Naive thymus-derived CD8-positive, alpha-beta T cell (primary cell): ENCODE data around the gene PCED1B. TPM values are rescaled to one million over a fixed set of nuclear protein-coding genes. Genes with fewer than 3 reads are reported as not detected.
A peak's percentile ranks its signal among the peaks of the same experiment; 100 is the strongest.

Experiments
- ATAC-seq, 2 donors: fragments of 150-1000 bp; cut with Tn5 transposase in 1 of 2; sonication (Bioruptor Pico), chemical (Tn5 transposase) in 1 of 2; 1 replicate in 1 of 2; 2 replicates in 1 of 2; pipeline ENCODE4 v1.10.0; 2021; ENCODE audit warnings: mild to moderate bottlenecking in 2 of 2, moderate library complexity in 2 of 2
- POLR2A ChIA-PET: fragments of 350-600 bp; sonication (Branson Sonifier 250); formaldehyde crosslinking; loops from one replicate; lab custom pipeline; 2021; ENCODE audit warnings: antibody characterized with exemption; lab: Charles Lee
- DNase-seq, 10 donors: peaks; one replicate each; pipeline versions ENCODE4 v3.0.0 to v3.0.0-alpha.2; 2020 to 2022
- H3K27ac Mint-ChIP-seq, 10 donors: one replicate each; pipeline ENCODE4 v1.8.0; 2020 to 2022; ENCODE audit warnings: mild to moderate bottlenecking in 10 of 10, mixed read lengths in 10 of 10, moderate library complexity in 4 of 10, inconsistent platforms in 1 of 10
- H3K27me3 Mint-ChIP-seq, 5 donors: one replicate each; pipeline ENCODE4 v1.8.0; 2021 to 2022; ENCODE audit warnings: mixed read lengths in 5 of 5
- H3K36me3 Mint-ChIP-seq, 3 donors: one replicate each; pipeline ENCODE4 v1.8.0; 2020 to 2022; ENCODE audit warnings: mixed read lengths in 3 of 3, mild to moderate bottlenecking in 2 of 3, inconsistent platforms in 1 of 3
- H3K4me1 Mint-ChIP-seq, 4 donors: one replicate each; pipeline ENCODE4 v1.8.0; 2021 to 2022; ENCODE audit warnings: mixed read lengths in 4 of 4
- H3K4me3 Mint-ChIP-seq, 10 donors: one replicate each; pipeline ENCODE4 v1.8.0; 2020 to 2022; ENCODE audit warnings: mild to moderate bottlenecking in 10 of 10, mixed read lengths in 10 of 10, moderate library complexity in 6 of 10, inconsistent platforms in 1 of 10
- H3K9me3 Mint-ChIP-seq, 9 donors: one replicate each; pipeline ENCODE4 v1.8.0; 2020 to 2022; ENCODE audit warnings: mixed read lengths in 9 of 9, mild to moderate bottlenecking in 3 of 9, inconsistent platforms in 1 of 9, moderate library complexity in 1 of 9
- polyA plus RNA-seq, 3 donors: library from polyadenylated mRNA; unstranded; fragments of 300-500 nt; fragmentation: Illumina TruSeq; gene quantifications; one replicate each; pipeline ENCODE4 v1.2.3, GENCODE V29; 2021
- total RNA-seq, 8 experiments: library from RNA in 2 of 8; stranded (reverse) in 2 of 8; gene quantifications; one replicate each; pipeline ENCODE4 v1.2.3 and lab custom pipeline; 2021 to 2026

The PCED1B gene
- total and polyA plus RNA-seq, 5 experiments from 2014 or later, result 54.9 to 163 (median 83.9) TPM

GRCh38 chr12:47249719-47250357 is 170.4 kb downstream of the PCED1B start:
- H3K27me3 Mint-ChIP-seq, result no peaks in the 10 kb centered on the region
- H3K9me3 Mint-ChIP-seq, result peaks cover 0 to 48% (median 24%) of the 10 kb centered on the region in 9 donors
- peaks cover 6 to 62% (median 15%) of the 10 kb centered on the region in 4 donors for H3K4me1 Mint-ChIP-seq
- peaks cover 32 to 57% (median 42%) of the 10 kb centered on the region in 3 donors for H3K36me3 Mint-ChIP-seq
- no peak for ATAC-seq
- POLR2A ChIA-PET, result interaction anchor here (1.5 kb wide), 1 partner anchor 57 kb away, joined by 4 read pairs; no protein-coding TSS in a partner anchor
- DNase-seq, result no peak
- H3K4me3 Mint-ChIP-seq, result peak overlapping the region in 7 of 10 donors; percentile 2 to 87 (median 61)
- H3K27ac Mint-ChIP-seq, result peak overlapping the region in 7 of 10 donors; percentile 79 to 95 (median 87)

GRCh38 chr12:47251919-47252318 is 172.5 kb downstream of the PCED1B start:
- H3K9me3 Mint-ChIP-seq, result peaks cover 12 to 65% (median 24%) of the 10 kb centered on the region in 9 donors
- peaks cover 38 to 66% (median 39%) of the 10 kb centered on the region in 3 donors for H3K36me3 Mint-ChIP-seq
- ATAC-seq (no peak), DNase-seq (no peak)
- H3K4me1 Mint-ChIP-seq, result peaks cover 6 to 55% (median 14%) of the 10 kb centered on the region in 4 donors
- no peak overlapping the region for H3K4me3 Mint-ChIP-seq
- peak overlapping the region in 5 of 10 donors; percentile 12 to 87 (median 43) for H3K27ac Mint-ChIP-seq
- no peaks in the 10 kb centered on the region for H3K27me3 Mint-ChIP-seq
- POLR2A ChIA-PET, result interaction anchor here (1.1 to 1.3 kb wide), 2 partner anchors 9 to 20 kb away, joined by 3 read pairs; no protein-coding TSS in a partner anchor

GRCh38 chr12:47264951-47265350 is 185.5 kb downstream of the PCED1B start:
- Mint-ChIP-seq H3K27me3 (no peaks in the 10 kb centered on the region), H3K4me1 (peaks cover 27 to 52% (median 49%) of the 10 kb centered on the region in 4 donors), H3K9me3 (peaks cover 0 to 10% (median 2%) of the 10 kb centered on the region in 9 donors), H3K27ac (peak overlapping the region in 4 of 10 donors; percentile 15 to 69 (median 40)), H3K4me3 (peak overlapping the region in 1 of 10 donors; percentile 23), H3K36me3 (peaks cover 2 to 12% (median 9%) of the 10 kb centered on the region in 3 donors)
- DNase-seq (no peak), ATAC-seq (no peak)
- POLR2A ChIA-PET, result interaction anchor here (1.1 kb wide), 1 partner anchor 12 kb away, joined by 3 read pairs; no protein-coding TSS in a partner anchor

GRCh38 chr12:47265391-47265790 is 186.0 kb downstream of the PCED1B start:
- Mint-ChIP-seq H3K27me3 (no peaks in the 10 kb centered on the region), H3K36me3 (peaks cover 2 to 12% (median 9%) of the 10 kb centered on the region in 3 donors), H3K27ac (peak overlapping the region in 2 of 10 donors; percentile 50 to 69), H3K4me3 (no peak overlapping the region), H3K4me1 (peaks cover 29 to 53% (median 50%) of the 10 kb centered on the region in 4 donors), H3K9me3 (peaks cover 0 to 10% (median 2%) of the 10 kb centered on the region in 9 donors)
- ATAC-seq, result no peak
- DNase-seq, result no peak
- POLR2A ChIA-PET, result interaction anchor here (1.1 kb wide), 1 partner anchor 11 kb away, joined by 3 read pairs; no protein-coding TSS in a partner anchor

- peaks cover 40 to 72% (median 66%) of the 10 kb centered on the region in 4 donors for H3K4me1 Mint-ChIP-seq
Measured at GRCh38 chr12:47267571-47267970, 188.2 kb downstream of the PCED1B start.

GRCh38 chr12:47268501-47269454 is 189.4 kb downstream of the PCED1B start:
- H3K4me3 Mint-ChIP-seq, result peak overlapping the region in 4 of 10 donors; percentile 3 to 52 (median 28)
- peaks cover 49 to 83% (median 78%) of the 10 kb centered on the region in 4 donors for H3K4me1 Mint-ChIP-seq
- ATAC-seq, result no peak
- no peak for DNase-seq
- peaks cover 2 to 10% (median 7%) of the 10 kb centered on the region in 3 donors for H3K36me3 Mint-ChIP-seq
- H3K9me3 Mint-ChIP-seq, result peaks cover 0 to 10% (median 2%) of the 10 kb centered on the region in 9 donors
- peak overlapping the region in 8 of 10 donors; percentile 13 to 86 (median 60) for H3K27ac Mint-ChIP-seq
- H3K27me3 Mint-ChIP-seq, result no peaks in the 10 kb centered on the region
- POLR2A ChIA-PET, result interaction anchor here (0.9 to 1.2 kb wide), 5 partner anchors 8 to 49 kb away, joined by 3 to 5 read pairs (median 3); no protein-coding TSS in a partner anchor

More at GRCh38 chr12:47267571-47267970, 188.2 kb downstream of the PCED1B start:
- peaks cover 0 to 10% (median 2%) of the 10 kb centered on the region in 9 donors for H3K9me3 Mint-ChIP-seq
- no peak for DNase-seq
- H3K4me3 Mint-ChIP-seq, result no peak overlapping the region
- POLR2A ChIA-PET, result interaction anchor here (0.6 to 1.2 kb wide), 5 partner anchors 14 to 112 kb away, joined by 3 read pairs; no protein-coding TSS in a partner anchor
- ATAC-seq, result no peak
- H3K27ac Mint-ChIP-seq, result no peak overlapping the region
- peaks cover 2 to 9% (median 7%) of the 10 kb centered on the region in 3 donors for H3K36me3 Mint-ChIP-seq
- no peaks in the 10 kb centered on the region for H3K27me3 Mint-ChIP-seq

- Mint-ChIP-seq H3K9me3 (peaks cover 0 to 8% (median 0%) of the 10 kb centered on the region in 9 donors), H3K27me3 (no peaks in the 10 kb centered on the region), H3K4me1 (peaks cover 42 to 81% (median 77%) of the 10 kb centered on the region in 4 donors), H3K4me3 (peak overlapping the region in 8 of 10 donors; percentile 25 to 50 (median 32)), H3K36me3 (peaks cover 0 to 6% (median 0%) of the 10 kb centered on the region in 3 donors), H3K27ac (peak overlapping the region in 8 of 10 donors; percentile 48 to 86 (median 82))
- POLR2A ChIA-PET, result interaction anchor here (0.7 to 1.9 kb wide), 3 partner anchors 25 to 190 kb away, joined by 3 to 7 read pairs (median 3); partner anchors contain the start of genes AMIGO2 and PCED1B
- no peak for DNase-seq
- ATAC-seq, result no peak
Measured at GRCh38 chr12:47269916-47270315, 190.5 kb downstream of the PCED1B start.

- POLR2A ChIA-PET, result interaction anchor here (0.7 to 1.9 kb wide), 7 partner anchors 12 to 191 kb away, joined by 3 to 7 read pairs (median 3); partner anchors contain the start of genes AMIGO2 and PCED1B
- H3K4me1 Mint-ChIP-seq, result peaks cover 40 to 81% (median 78%) of the 10 kb centered on the region in 4 donors
- ATAC-seq, result peak; percentile 59 to 83
- H3K9me3 Mint-ChIP-seq, result peaks cover 0 to 8% (median 0%) of the 10 kb centered on the region in 9 donors
- no peaks in the 10 kb centered on the region for H3K27me3 Mint-ChIP-seq
- peak overlapping the region; percentile 4 to 88 (median 78) for H3K27ac Mint-ChIP-seq
- peak overlapping the region in 7 of 10 donors; percentile 34 to 69 (median 51) for H3K4me3 Mint-ChIP-seq
- peaks cover 0 to 2% (median 0%) of the 10 kb centered on the region in 3 donors for H3K36me3 Mint-ChIP-seq
- peak in 4 of 10 donors; percentile 2 to 31 (median 12) for DNase-seq
Measured at GRCh38 chr12:47270782-47271664, 191.6 kb downstream of the PCED1B start.

GRCh38 chr12:47271800-47272239 is 192.4 kb downstream of the PCED1B start:
- H3K4me1 Mint-ChIP-seq, result peaks cover 41 to 88% (median 85%) of the 10 kb centered on the region in 4 donors
- peaks cover 0 to 2% (median 0%) of the 10 kb centered on the region in 3 donors for H3K36me3 Mint-ChIP-seq
- H3K27me3 Mint-ChIP-seq, result no peaks in the 10 kb centered on the region
- POLR2A ChIA-PET, result interaction anchor here (0.6 to 2.3 kb wide), 10 partner anchors 10 to 192 kb away, joined by 3 to 11 read pairs (median 4); partner anchors contain the start of gene AMIGO2
- DNase-seq (no peak), ATAC-seq (no peak)
- H3K9me3 Mint-ChIP-seq, result peaks cover 0 to 8% (median 0%) of the 10 kb centered on the region in 9 donors
- peak overlapping the region in 7 of 10 donors; percentile 10 to 64 (median 25) for H3K4me3 Mint-ChIP-seq
- H3K27ac Mint-ChIP-seq, result peak overlapping the region in 5 of 10 donors; percentile 44 to 87 (median 78)

- POLR2A ChIA-PET, result interaction anchor here (0.6 to 2.3 kb wide), 12 partner anchors 9 to 192 kb away, joined by 3 to 11 read pairs (median 4); partner anchors contain the start of gene AMIGO2
- Mint-ChIP-seq H3K27me3 (no peaks in the 10 kb centered on the region), H3K27ac (peak overlapping the region in 9 of 10 donors; percentile 3 to 87 (median 72))
Measured at GRCh38 chr12:47272412-47273190, 193.2 kb downstream of the PCED1B start.

More at GRCh38 chr12:47272412-47273190, 193.2 kb downstream of the PCED1B start:
- peak overlapping the region in 7 of 10 donors; percentile 10 to 64 (median 30) for H3K4me3 Mint-ChIP-seq
- no peak for ATAC-seq
- H3K9me3 Mint-ChIP-seq, result peaks cover 0 to 8% (median 0%) of the 10 kb centered on the region in 9 donors
- H3K4me1 Mint-ChIP-seq, result peaks cover 45 to 95% (median 91%) of the 10 kb centered on the region in 4 donors
- peaks cover 0 to 2% (median 0%) of the 10 kb centered on the region in 3 donors for H3K36me3 Mint-ChIP-seq
- no peak for DNase-seq
